ENCODE measurements around the gene BCAP29.
"Not testable (repeated sequence)": the region's sequence is repeated elsewhere in the genome, so short reads cannot be mapped to it uniquely, and the experiment has no call there.

Gene BCAP29, protein sequence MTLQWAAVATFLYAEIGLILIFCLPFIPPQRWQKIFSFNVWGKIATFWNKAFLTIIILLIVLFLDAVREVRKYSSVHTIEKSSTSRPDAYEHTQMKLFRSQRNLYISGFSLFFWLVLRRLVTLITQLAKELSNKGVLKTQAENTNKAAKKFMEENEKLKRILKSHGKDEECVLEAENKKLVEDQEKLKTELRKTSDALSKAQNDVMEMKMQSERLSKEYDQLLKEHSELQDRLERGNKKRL

GRCh38 chr7:107579885-107580715 lies at the start of gene BCAP29:
Gene BCAP29 (plus strand): TSS chr7:107580246. CDS start chr7:107580773, 527 bp downstream.
- peak; percentile 39; the same call in 1 of the 2 replicates for TF ChIP-seq CTCF (IDR thresholded peaks at IDR 0.05; ENCODE audit: borderline replicate concordance, insufficient read depth, low read depth, low read length)
- H3K4me3 ChIP-seq (ENCODE audit: low read depth, low read length): peak within 1 kb of the TSS; percentile 93

GRCh38 chr7:107530751-107531150 lies 49.3 kb upstream of the BCAP29 start:
- TF ChIP-seq CTCF (IDR thresholded peaks at IDR 0.05; ENCODE audit: borderline replicate concordance, insufficient read depth, low read depth, low read length): no peak
- H3K4me3 ChIP-seq (ENCODE audit: low read depth, low read length): no peak overlapping the region

GRCh38 chr7:107534139-107534538 lies 45.9 kb upstream of the BCAP29 start:
- H3K4me3 ChIP-seq (ENCODE audit: low read depth, low read length): no peak overlapping the region
- no peak for TF ChIP-seq CTCF (IDR thresholded peaks at IDR 0.05; ENCODE audit: borderline replicate concordance, insufficient read depth, low read depth, low read length)

DNA sequence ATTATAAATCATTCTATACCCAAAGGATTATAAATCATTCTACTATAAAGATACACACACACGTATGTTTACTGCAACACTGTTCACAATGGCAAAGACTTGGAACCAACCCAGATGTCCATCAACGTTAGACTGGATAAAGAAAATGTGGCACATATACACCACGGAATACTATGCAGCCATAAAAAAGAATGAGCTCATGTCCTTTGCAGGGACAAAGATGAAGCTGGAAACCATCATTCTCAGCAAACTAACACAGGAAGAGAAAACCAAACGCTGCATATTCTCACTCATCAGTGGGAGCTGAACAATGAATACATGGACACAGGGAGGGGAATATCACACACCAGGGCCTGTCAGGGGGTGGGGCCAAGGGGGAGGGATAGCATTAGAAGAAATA lies 42.8 kb upstream of the BCAP29 start:
- H3K4me3 ChIP-seq (ENCODE audit: low read depth, low read length): not testable (repeated sequence)

DNA sequence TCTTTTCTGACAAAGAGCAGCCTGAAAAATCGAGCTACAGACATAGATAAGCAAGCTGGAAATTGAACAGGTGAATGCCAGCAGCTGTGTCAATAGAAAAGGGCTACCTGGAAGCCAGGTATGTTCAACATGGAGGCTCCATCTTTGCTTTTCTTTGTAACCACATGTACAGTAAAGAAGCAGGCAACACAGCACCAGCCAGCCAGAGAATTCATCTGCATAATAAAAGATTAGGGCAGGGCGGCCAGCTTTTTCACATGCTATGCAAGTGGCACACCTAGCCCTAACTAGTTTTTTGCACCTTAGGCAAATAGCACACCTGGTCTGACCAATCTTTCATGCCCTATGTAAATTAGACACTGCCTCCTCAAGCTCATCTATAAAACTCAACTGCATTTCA lies 42.0 kb upstream of the BCAP29 start:
- no peak for TF ChIP-seq CTCF (IDR thresholded peaks at IDR 0.05; ENCODE audit: borderline replicate concordance, insufficient read depth, low read depth, low read length)
- H3K4me3 ChIP-seq (ENCODE audit: low read depth, low read length): no peak overlapping the region

- TF ChIP-seq CTCF (IDR thresholded peaks at IDR 0.05; ENCODE audit: borderline replicate concordance, insufficient read depth, low read depth, low read length): no peak
- H3K4me3 ChIP-seq (ENCODE audit: low read depth, low read length): no peak overlapping the region
Measured at GRCh38 chr7:107543338-107543993, 36.6 kb upstream of the BCAP29 start.

- H3K4me3 ChIP-seq (ENCODE audit: low read depth, low read length): no peak overlapping the region
Measured at GRCh38 chr7:107544848-107545591, 35.0 kb upstream of the BCAP29 start.

More at GRCh38 chr7:107544848-107545591, 35.0 kb upstream of the BCAP29 start:
- no peak for TF ChIP-seq CTCF (IDR thresholded peaks at IDR 0.05; ENCODE audit: borderline replicate concordance, insufficient read depth, low read depth, low read length)

Data from GM12875 (cell line).